ENCODE results near the gene LINS1.

The LINS1 gene, protein sequence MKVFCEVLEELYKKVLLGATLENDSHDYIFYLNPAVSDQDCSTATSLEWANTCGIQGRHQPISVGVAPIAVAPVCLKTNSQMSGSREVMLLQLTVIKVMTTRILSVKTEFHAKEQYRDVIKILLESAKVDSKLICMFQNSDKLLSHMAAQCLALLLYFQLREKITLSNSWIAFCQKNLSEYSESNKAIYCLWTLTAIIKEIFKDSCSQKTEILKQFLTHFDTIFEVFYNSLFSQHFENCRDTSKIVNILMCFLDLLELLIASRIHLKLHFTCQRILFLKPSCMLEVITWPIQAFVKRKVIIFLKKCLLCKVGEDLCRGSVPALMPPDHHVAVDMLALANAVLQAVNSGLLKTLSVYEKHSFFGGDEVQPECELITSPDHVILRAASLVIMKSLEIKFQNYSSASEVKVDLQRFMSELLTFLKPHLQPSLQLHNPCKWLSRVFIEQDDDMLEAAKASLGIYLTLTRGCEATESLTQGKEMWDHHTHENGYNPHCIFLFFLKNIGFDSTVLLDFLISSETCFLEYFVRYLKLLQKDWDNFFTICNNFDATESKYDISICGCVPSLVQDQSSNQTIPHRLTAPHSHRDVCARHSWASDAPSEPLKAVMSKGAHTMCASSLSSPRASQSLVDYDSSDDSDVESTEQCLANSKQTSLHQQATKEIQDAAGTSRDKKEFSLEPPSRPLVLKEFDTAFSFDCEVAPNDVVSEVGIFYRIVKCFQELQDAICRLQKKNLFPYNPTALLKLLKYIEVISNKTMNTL

DNA sequence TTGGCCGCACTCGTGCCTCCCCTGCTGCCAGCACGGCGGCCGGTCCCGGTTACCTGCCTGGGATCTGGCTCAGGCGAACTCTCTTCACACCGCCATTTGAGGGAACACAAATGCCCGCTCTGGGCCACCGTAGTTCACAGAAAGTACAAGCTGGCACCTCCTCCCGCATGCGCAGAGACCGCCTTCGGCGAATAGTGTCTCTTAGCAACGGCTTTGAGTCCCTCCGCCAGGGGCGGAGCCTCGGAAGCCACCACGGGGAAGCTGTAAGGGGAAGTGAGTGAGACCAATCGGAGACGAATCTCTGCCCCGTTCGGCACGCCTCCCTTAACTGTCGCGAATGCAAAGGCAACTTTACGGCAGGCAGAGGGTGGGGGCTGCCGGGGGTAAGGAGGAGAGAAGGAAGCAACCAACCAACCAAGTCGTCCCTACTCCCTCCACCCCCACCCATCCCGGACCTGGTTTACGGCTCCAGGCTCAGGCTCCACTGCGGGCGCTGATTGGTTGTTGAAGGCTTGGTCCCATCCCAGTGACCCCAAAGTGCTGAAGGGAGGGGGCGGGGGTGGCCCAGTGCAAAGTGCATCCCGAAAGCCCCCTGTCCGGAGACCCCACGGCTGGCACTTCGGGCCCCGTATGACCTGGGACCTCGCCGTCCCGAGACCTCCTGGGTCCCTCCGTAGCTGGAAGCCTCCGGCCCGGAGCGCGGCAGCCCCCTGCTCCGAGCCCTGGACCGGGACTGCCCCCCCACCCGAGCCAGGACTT is at the start of gene LINS1, which contains the start of gene ASB7:
Gene LINS1, minus strand, starts transcription at position 121 of the 759 bp plus-strand sequence. CDS start 21,342 bp downstream, outside the sequence.
Gene ASB7, plus strand, starts transcription at position 526 of the 759 bp plus-strand sequence. CDS start 9,628 bp downstream, outside the sequence.
- peak; percentile 100 for DNase-seq (ENCODE audit: low read depth, low spot score)

- DNase-seq (ENCODE audit: low read depth, low spot score) = no peak
These were observed 49.3 kb upstream of the LINS1 start for GRCh38 chr15:100651253-100651652.

DNA sequence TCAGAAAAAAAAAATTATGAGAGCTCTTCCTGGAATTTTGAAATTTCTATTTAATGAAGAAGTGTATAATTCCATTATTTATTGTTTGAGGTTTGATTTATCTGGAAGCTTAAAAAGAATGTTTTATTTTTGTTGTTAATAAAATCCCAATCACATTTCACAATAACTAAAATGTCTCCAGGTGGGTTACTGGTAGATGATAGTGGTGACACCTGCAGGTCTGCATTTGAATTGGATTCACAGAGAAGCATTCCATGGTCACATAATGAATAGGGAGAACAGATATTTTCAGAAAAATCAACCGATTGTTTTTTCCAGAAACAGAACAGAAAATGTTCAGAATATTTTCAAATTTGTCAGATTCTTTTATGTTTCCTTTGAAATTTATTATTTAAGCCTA is 48.7 kb upstream of the LINS1 start:
- no peak for DNase-seq (ENCODE audit: low read depth, low spot score)

DNA sequence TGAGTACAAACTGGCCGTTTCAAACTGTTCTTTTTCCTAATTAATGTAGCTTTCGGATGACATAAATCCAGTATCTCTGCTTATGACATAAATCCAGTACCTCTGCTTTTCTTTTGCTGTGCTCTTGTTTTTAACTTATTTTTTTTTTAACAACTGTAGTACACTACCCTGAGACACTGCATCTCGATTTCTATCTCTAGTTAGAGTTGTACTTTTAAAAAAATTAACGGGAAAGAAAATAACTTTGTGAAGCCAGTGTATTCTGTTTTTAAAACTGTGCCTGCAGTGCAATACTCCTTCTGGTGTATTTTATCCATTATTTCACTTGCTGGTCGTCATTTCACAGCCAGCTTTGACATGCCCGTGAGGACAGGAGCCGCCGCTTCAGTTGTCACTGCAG is 47.0 kb upstream of the LINS1 start:
- DNase-seq (ENCODE audit: low read depth, low spot score) = no peak

DNA sequence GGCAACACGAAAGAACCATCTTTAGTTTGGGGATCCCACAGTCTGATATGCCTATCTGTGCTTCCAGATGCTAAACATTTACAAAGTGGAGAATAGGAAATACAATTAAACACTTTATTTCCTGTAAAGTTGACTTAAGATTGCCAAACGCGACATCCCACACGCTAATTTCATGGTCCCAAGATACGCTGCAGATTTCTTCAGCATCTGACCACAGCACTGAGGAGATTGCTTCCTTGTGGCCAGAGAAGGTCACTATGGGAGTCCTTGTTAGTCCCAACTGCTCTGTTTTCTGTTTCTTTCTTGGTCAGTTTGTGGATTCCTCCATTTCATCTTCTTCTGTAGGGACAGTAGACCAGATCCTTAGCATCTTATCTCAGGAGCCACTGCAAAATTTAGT is 43.7 kb upstream of the LINS1 start:
- DNase-seq (ENCODE audit: low read depth, low spot score) = no peak

DNA sequence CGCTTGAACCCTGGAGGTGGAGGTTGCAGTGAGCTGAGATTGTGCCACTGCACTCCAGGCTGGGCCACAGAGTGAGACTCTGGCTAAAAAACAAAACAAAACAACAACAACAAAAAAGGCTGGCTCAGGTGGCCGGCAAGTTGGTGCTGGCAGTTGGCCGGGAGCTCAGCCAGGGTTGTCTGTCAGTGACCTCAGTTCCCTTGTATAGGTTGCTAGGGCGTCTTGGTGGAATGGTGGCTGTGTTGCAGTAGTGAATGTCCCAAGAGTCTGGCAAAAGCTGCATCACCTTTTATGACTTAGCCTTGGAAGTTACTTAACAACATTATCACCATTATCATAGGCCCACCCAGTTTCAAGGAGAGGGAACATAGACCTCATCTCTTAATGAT is 41.0 kb upstream of the LINS1 start:
- no peak for DNase-seq (ENCODE audit: low read depth, low spot score)

DNA sequence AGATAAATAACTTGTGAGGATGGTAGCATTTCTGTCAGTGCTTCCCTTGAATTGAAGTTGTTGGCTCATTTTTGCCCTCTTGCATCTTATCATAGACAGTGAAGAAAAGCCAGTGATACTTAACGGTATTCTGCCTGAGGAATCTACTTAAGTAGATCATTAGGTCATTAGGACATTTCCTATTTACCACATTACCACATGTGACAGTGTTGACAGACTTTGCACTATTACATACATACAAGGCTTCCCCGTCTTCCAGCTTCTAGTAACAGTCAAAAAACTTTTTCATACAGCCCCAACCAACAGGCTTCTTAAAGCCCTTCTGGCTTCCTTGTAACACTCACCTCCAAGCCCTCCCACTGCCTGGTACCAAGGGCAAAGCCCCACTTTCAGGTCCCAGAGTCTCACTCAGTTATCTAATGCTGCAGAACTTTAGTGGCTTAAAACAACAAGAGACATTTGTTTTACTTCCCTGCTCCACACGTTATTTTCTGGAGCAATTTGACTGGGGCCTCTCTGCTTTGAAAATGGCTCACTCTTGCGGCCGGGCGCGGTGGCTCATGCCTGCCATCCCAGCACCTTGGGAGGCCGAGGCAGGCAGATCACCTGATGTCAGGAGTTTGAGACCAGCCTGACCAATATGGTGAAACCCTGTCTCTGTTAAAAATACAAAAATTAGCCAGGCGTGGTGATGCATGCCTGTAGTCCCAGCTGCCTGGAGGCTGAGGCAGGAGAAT is 40.4 kb upstream of the LINS1 start:
- DNase-seq (ENCODE audit: low read depth, low spot score) = no peak

DNA sequence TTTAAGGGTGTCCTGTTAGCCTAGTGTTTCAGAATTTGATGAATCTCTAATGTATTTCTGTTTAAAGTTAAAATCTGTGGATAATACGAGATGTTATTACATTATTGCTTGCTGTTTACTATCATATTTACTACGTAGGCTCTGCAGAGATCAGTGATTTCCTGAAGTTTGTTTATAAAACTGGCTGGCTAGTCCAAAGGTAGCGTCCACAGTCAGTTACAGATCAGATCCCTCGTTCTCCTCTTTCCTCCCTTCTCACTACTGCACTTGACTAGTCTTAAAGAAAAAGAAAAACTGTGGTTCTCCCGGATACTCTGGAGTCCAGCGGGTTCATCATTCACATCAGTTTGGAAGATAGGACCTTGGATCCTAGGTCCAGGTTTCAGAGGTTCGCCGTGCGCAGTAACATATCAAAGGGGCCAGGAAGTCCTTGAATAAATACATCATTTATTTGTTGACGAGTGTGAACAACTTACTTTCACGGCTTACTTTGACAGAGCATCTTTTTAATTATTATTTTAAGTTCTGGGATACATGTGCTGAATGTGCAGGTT is 36.3 kb upstream of the LINS1 start:
- no peak for DNase-seq (ENCODE audit: low read depth, low spot score)

GRCh38 chr15:100635406-100636071 is 33.6 kb upstream of the LINS1 start:
- no peak for DNase-seq (ENCODE audit: low read depth, low spot score)

- DNase-seq (ENCODE audit: low read depth, low spot score) = no peak
These were observed 31.7 kb upstream of the LINS1 start for GRCh38 chr15:100633763-100634075.

DNA sequence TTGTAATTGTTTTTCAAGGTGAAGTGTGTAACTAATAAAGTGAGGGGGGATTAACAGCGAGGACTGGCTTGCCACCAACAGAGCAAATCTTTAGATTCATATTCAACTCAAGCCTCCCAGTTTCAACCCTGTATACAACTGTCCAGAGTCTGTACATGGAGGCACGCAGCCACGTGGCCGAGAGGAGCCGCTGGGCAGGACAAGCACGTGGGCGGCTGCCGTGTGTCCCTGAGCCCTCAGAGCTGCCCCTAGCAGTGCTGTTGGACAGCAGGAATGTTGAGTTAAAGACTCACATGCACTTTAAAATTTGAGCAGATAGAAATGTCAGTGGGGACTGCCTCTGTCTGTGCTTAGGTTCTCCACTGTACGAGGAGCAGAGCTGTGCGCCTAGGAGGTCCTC is 29.8 kb upstream of the LINS1 start:
- DNase-seq (ENCODE audit: low read depth, low spot score) = no peak

DNA sequence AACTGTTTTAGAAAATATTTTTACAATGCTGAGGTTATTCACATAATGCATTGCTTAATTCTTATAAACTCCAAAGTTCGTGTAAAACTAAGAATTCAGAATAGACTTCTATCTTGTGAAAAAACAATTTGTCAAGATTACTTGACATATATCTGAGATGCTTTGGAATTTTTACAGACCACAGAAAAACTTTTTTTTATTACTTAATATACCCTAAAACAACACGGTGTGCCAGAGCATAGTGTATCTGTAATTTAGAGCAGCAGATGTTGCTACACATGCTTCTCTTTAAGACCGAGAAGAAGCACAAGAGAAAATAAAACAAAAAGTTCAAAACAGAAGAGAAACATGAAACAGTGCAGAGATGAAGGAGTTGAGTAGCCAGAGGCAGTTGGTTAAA is 26.8 kb upstream of the LINS1 start:
- DNase-seq (ENCODE audit: low read depth, low spot score) = no peak

DNA sequence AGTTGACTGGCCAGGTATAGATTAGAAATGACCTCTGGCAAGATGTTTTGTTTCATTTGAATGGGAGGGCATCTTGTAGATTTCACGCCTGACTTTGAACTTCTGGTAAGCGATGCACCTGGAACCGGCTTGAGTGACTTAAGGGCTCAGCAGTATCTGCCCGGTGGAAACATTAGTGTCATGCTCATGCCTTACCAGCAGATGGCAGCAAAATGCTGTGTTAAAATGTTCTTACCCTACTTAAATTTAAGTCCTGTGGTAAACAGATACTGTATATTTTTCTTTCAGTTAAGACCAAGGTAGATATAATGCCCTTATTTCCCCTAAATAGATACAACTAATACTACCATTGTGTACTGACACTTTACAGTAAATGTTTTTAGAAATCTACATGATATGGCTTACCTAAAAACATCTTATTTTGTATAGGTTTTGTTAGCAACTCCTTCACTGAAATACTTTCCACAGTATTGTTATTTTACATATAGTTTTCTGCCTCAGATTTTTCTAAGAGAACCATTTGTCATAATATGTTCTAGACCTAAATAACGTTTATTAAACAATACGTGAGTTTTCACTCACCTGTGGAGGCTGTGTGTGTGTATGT is 25.9 kb upstream of the LINS1 start:
- DNase-seq (ENCODE audit: low read depth, low spot score) = peak; percentile 77

DNA sequence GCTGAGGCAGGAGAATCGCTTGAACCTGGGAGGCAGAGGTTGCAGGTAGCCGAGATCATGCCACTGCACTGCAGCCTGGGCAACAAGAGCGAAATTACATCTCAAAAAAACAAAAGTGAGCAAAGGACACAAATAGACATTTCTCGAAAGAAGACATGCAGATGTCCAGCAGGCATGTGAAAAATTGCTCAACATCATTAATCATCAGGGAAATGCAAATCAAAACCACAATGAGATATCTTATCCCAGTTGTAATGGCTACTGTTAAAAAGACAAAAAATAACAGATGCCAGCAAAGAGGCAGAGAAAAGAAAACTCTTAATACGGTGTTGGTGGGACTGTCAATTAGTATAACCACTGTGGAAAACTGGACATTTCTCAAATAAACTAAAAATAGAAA is 21.3 kb upstream of the LINS1 start:
- DNase-seq (ENCODE audit: low read depth, low spot score) = no peak

DNA sequence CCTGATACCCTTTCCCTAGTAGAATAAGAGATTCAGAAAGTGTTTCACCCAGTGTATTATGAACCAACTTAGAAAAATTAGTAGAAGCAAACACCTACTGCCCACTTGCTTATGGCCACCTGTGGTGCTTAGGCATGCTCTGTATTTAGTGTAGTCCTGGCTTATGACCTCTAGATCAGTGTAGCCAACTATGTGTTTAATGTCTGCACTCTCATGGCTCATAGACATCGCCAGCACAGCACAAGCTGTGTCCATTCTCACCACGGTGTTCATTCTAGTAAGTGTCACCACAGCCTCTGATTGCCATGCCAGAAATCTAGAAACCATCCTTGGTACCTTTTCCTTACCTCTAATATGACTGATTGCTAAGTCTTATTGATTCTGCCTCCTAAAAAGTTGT is 14.7 kb upstream of the LINS1 start:
- DNase-seq (ENCODE audit: low read depth, low spot score) = no peak

GRCh38 chr15:100615801-100616200 is 13.8 kb upstream of the LINS1 start:
- no peak for DNase-seq (ENCODE audit: low read depth, low spot score)

DNA sequence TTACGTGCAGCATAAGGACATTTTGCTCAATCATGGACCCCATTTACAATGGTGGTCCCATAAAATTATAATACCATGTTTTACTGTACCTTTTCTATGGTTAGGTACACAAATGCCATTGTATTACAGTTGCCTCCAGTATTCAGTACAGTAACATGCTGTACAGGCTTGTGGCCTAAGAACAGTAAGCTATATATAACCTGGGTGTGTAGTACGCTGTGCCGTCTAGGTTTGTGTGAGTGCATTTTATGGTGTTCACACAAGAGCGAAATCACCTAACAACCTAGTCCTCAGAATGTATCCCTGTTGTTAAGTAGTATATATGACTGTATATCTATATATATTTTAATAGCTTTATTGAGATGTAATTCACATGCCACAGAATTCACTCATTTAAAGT is 12.9 kb upstream of the LINS1 start:
- no peak for DNase-seq (ENCODE audit: low read depth, low spot score)

GRCh38 chr15:100614336-100614735 is 12.4 kb upstream of the LINS1 start:
- DNase-seq (ENCODE audit: low read depth, low spot score) = no peak

GRCh38 chr15:100613208-100613607 is 11.2 kb upstream of the LINS1 start:
- no peak for DNase-seq (ENCODE audit: low read depth, low spot score)

DNA sequence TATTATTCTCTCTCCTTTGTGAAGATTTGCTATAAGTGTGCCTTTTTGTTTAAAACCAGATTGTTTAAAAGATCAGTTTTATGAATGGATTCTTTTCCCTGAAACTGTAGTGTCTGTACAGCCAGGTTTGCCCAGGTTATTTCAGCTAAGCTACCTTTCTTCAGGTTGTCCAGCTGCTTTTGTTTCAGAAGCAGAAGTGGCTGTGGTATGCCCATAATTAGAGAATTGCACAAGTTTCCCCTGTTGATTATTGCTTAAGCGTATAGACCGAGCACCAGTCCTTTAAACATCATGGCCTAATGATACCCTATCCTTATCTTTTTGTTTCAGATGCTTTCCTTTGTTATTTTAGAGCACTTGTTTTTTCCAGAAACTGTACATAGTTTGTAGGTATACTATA is 10.6 kb upstream of the LINS1 start:
- DNase-seq (ENCODE audit: low read depth, low spot score) = no peak
